ENCODE data around the gene COL18A1.
"Not testable (repeated sequence)": the region's sequence is repeated elsewhere in the genome, so short reads cannot be mapped to it uniquely, and the experiment has no call there.

COL18A1 gene

DNA sequence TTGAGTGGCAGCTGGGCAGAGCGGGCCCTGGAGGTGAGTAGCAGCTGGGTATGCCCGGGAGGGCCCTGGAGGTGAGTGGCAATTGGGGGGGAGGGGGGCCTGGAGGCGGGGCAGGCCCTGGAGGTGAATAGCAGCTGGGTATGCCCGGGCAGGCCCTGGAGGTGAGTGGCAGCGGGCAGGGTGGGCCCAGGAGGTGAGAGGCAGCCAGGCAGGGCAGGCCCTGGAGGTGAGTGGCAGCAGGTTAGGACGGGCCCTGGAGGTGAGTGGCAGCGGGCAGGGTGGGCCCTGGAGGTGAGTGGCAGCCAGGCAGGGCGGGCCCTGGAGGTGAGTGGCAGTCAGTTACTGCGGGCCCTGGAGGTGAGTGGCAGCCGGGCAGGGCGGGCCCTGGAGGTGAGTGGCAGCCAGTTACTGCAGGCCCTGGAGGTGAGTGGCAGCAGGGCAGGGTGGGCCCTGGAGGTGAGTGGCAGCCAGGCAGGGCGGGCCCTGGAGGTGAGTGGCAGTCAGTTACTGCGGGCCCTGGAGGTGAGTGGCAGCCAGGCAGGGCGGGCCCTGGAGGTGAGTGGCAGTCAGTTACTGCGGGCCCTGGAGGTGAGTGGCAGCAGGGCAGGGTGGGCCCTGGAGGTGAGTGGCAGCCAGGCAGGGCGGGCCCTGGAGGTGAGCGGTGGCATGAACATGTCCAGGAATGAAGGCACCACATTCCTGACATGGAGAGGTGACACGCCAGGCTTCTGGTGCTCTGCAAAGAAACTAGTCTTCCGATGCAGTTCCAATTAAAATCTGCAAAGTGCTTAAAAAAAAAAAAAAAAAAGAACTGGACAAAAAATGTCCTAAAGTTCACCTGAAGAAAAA is 122.4 kb downstream of the COL18A1 start:
- not testable (repeated sequence) for DNase-seq

DNA sequence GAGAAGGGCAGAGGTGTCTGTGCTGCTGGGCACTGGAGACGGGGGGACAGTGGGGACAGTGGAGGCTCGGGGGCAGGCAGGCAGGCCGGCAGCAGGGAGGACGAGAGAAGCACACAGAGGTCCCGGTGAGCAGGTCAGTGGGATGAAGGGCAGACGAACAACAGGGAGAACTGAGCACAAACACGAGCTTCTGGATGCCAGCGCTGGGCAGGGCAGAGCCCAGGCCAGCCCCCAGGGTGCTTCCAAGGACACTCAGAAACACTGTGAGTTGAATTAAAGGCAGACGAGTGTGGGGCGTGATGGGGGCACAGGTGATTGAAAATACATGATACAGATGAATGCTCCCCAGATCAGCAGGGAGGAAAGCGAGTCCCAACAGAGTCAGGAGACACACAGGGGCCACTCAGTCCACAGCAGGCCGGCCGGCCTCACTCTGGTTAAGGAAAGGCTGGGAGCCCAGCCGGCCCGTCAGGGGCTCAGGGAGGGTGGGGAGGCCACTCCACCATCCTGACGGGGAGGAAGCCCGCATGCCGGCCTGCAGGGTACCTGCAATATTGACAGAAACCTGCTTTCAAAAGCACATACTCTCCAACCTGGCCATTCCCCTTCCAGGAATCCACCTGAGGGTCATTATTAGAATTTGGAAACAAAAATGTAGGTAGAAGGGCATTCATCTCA is 123.2 kb downstream of the COL18A1 start:
- DNase-seq = no peak

DNA sequence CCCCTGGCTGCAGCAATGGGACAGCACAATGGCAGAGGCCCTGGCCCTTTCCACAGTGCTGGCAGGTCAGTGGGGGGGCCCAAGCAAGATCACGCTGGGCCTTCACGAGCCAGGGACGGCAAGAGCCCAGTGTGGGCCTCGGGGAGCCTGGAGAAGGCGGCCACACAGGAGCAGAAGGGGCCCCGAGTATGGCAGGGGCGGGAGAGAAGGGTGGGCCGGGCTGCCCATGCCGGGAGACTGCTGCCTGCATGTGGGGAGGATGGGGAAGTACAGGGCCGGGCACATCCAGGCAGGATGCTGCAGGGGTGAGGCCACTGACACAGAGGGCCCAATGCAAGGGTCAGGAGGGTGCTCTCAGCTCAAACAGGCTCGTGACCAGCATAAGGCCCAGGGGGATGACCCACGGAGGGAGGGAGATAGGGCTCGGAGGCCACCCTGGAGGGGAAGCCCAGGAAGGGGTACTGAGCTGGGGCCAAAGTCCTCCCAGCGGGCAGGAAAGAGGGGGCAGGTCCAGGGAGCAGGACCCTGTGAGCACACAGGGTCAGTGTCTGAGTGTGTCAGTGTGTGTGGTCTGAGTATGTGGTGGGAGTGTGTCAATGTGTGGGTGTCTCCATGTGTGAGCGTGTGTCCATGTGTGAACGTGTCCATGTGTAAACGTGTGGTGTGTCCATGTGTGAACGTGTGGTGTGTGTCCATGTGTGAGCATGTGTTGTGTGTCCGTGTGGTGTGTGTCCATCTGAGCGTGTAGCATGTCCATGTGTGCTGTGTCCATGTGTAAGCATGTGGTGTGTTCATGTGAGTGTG is 124.2 kb downstream of the COL18A1 start:
- DNase-seq = no peak

GRCh38 chr21:45529785-45530422 is 124.9 kb downstream of the COL18A1 start:
- DNase-seq = no peak

DNA sequence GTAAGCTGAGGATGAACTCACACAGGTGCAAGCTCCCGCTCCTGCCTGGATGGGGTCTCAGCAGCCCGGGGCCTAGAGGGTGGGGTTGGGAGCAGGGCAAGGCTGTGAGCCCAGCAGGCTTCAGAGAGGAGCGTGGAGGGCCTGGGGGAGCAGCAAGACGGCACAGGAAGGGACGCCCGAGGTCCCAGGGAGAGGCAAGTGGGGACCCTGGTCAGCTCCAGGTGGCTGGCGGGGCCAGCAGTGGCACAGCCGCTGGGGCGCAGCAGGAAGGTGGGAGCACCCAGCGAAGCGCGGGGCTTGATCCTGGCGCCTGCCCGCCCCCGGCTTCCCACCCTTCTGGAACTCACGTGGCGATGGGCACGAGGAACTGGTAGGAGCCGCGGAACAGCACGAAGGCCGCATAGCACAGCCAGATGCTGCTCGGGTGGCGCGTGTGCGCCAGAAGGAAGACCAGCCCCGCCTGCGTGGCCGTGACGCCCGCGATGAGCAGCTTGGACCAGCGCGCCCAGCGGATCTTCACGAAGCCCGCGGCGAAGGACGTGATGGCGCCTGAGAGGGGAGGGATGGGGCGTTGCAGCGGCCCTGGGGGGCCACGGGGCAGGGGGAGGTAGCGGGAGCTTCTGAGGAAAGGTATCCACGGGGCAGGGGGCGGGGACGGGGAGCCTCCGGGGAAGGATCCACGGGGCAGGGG is 125.6 kb downstream of the COL18A1 start:
- DNase-seq = no peak

DNA sequence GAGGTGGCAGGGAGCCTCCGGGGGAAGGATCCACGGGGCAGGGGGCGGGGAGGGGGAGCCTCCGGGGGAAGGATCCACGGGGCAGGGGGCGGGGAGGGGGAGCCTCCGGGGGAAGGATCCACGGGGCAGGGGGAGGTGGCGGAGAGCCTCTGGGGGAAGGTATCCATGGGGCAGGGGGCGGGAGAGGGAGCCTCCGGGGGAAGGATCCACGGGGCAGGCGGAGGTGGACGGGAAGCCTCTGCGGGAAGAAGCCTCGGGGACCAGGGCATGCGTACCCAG is 126.1 kb downstream of the COL18A1 start:
- not testable (repeated sequence) for DNase-seq

- DNase-seq = no peak
These were observed 126.6 kb downstream of the COL18A1 start for GRCh38 chr21:45531393-45532215.

GRCh38 chr21:45532826-45533360 is 127.9 kb downstream of the COL18A1 start:
- DNase-seq = no peak

DNA sequence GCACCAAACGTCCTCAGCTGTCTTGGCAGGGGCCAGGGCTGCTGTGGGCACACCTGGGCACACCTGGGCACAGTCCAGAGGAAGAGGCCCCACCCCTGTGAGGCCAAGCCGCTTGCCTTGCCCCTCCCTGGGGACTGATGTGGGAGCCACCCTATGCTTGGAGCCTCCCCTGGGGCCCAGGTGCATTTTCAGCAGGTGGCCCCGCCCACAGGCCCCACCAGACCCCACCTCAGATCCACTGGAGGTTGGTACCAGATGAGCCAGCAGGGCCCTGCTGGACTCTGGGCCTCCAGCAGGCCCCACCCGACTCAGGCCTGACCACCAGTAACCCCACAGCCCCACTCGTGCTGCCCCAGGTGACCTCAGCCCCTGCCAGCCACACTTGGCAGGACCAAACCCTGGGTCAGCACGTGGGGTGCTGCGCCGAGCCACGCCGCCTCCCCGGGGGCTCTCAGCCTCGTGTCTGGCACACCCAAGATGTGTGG is 128.4 kb downstream of the COL18A1 start:
- DNase-seq = no peak

GRCh38 chr21:45533846-45534635 is 129.1 kb downstream of the COL18A1 start:
- no peak for DNase-seq

- no peak for DNase-seq
These were observed 129.8 kb downstream of the COL18A1 start for GRCh38 chr21:45534636-45535331.

DNA sequence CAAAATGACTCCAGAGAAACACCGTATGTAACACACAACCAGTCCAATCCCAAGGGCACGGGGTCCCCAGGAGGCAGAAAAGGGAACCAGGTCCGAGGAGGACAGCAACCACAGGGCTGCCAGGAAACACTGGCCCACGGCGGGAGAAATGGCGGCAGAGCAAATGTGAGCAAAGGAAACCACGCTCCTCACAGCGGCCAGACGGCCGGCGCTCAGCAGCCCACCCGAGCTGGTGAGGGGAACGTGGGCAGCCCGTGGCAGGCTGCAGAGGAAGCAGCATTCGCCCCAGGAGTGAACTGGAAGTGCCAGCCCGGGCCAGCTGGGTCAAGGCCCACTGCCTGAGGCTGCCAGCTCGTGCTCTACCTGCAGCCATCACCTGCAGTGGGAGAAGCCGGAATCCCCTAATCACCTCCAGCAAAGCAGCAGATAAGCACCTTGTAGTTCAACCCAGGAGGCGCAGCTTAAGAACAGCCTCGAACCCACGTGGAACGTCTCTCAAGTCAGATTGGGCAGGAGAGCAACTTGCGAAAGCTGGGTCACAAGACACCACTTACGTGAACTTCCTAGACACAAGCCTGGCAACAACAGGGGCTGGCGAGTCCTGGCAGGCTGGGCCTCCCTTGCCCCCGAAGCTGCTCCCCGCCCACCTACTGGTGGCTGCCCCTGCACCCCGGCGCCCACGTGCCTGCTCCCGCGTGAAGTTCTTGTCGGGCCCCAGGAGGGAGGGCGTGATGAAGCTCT is 130.5 kb downstream of the COL18A1 start:
- DNase-seq = no peak

- DNase-seq = no peak
These were observed 131.5 kb downstream of the COL18A1 start for GRCh38 chr21:45536301-45537081.

DNA sequence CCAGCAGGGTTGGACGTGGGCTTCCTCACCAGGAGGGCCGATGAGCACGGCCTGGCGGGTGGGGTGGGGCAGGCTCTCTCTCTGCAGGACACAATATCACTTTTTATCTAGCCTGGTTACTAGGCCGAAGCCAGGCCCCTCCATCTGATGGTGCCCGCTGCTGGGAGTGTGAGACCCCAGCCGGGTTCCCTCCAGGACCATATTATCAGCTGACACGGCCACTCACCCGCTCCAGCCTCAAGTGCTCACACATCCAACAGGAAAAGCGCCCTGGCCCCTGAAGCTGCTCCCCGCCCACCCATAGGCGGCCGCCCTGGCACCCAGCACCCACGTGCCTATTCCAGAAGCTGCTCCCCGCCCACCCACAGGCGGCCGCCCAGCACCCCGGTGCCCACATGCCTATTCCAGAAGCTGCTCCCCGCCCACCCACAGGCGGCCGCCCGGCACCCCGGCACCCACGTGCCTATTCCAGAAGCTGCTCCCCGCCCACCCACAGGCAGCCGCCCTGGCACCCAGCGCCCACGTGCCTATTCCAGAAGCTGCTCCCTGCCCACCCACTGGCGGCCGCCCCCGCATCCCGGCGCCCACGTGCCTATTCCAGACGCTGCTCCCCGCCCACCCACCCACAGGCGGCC is 132.3 kb downstream of the COL18A1 start:
- no peak for DNase-seq

- DNase-seq = no peak
These were observed 132.9 kb downstream of the COL18A1 start for GRCh38 chr21:45537746-45538291.

- DNase-seq = no peak
These were observed 133.5 kb downstream of the COL18A1 start for GRCh38 chr21:45538381-45539045.

Measured in NCI-H1436 treated with DMSO at 0.1 percent for 48 hours (cell line).